ENCODE data around the gene CCL23.
"Not testable (repeated sequence)": the region's sequence is repeated elsewhere in the genome, so short reads cannot be mapped to it uniquely, and the experiment has no call there.

Gene CCL23, protein sequence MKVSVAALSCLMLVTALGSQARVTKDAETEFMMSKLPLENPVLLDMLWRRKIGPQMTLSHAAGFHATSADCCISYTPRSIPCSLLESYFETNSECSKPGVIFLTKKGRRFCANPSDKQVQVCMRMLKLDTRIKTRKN

DNA sequence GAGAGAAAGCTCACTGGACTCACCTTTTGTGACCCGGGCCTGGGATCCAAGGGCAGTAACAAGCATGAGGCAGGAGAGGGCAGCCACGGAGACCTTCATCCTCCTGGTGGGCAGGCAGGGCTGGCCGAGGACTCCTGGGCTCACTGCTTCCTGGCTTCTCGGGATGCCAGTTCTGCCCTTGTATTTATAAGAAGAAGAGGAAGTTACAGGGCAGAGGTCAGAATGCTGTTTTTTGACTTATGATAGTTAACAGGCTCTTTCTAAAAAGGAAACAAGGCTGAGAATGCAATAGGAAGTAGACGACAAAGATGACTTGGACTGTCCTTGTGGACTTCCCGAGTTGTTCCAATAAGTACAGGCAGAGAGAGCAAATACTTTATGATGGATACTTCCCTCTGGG, at the start of gene CCL23:
Gene CCL23 (minus strand): TSS at position 174 of the 400 bp plus-strand sequence. CDS start 75 bp downstream, at position 99.
- DNase-seq (ENCODE audit: low read depth) = no peak

DNA sequence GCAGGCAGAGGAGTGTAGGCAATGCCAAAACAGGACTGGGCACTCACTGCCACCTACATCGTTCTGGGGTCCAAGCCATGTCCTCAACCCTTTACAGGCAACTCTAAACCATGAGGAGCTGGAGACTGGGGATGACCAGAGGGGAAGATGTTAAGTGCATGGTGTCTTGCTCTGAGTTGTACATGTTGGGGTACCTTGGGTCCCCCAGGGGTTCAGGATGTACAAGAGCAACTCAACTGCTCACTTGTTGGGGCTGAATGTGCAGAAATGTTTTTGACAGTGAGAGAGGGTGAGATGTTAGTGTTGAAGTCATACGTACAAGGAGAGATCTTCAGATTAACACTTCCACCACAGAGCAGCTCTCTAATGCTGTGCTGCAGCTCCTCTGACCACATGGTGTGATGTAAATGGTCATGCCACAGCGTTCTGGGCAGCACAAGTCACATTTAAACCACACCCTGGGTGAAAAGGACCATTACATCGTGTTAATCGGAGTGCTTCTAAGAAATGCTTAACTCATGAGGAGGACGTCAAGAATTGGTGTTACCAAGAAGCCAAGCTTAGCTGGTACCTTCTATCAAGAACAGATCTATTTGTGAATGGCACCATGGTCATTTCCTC, 48.7 kb upstream of the CCL23 start:
- DNase-seq (ENCODE audit: low read depth) = no peak

DNA sequence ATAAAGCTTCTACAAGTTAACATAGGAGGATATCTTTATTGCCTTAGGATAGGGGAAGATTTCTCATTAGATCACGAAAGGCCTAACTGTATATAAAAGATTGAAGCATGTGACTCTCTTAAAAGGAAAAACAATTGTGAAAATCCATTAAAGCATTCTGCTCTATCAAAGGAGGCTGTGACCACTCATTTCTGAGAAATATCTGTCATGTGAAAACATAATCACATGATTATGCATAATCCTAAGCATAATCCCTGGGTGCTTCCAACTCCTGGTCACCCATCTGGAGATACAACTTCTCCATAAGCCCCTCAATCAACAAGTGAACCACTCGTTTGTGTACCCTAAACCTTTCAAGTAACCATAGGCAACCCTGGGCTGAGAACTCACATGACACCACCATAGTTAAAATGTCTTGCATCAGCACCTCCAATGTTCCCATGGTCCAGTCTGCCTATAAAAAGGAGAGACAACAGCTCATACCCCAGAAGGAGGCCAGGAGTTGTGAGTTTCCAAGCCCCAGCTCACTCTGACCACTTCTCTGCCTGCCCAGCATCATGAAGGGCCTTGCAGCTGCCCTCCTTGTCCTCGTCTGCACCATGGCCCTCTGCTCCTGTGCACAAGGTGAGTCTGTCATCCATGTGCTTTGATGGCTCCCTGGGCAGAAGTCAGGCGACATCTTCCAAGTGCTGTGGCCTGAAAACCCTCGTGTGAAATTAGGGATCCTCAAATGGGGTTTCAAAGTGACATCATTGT, 46.2 kb upstream of the CCL23 start, which contains the start of gene CCL18:
Gene CCL18 (plus strand): TSS at position 487 of the 756 bp plus-strand sequence. CDS start 71 bp downstream, at position 558.
- DNase-seq (ENCODE audit: low read depth) = no peak

DNA sequence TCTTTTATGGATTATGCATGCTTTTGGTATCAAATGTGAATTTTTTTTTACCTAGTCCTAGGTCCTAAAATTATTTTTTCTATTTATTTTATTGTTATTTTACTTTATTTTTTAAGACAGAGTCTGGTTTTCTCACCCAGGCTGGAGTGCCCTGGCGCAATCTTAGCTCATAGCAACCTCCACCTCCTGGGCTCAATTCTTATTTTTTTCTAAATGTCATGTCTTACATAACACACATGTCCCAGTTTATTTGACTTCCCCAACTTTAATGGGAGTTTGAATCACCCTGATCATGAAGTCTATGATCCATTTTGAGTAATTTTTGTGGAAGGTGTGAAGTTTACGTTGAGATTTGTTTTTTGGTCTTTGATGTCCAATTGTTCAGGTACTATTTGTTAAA, 43.0 kb upstream of the CCL23 start:
- no peak for DNase-seq (ENCODE audit: low read depth)

DNA sequence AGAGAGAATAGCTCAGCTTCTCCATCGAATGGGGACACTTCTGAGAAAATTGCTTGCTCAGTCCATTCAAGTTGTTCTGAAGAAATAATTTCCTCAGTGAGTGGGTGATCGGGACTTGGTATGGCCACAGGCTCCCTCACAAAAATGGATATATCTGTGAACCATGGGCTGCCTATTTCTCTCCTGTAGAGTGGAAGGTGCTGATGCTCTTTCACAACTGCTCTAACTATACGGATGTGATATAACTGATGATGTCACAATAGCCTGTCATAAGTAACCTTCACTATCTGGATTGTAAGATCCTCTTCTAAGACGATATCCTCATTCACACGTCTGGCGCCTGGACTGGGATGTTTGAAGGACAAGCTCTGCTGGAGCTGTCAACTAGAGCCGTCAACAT, 41.6 kb upstream of the CCL23 start:
- DNase-seq (ENCODE audit: low read depth) = no peak

DNA sequence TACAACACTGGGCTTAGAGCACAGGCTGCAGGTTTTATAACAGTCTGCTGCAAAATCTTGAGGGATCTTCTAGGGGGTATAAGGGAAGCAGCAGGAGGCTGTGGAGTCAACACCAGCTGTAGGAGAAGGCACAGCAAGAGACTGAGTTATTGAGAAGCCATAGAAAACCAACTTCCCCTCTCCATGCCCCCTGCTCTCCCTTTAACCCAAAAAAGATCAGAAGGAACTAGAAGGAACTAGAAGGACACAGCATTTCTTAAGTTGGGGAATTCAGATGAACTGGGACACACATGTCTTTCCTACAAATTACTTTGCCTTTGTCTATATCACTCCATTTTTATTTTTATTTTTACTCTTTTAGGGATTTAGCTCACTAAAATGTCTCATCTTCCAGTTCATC, 40.1 kb upstream of the CCL23 start:
- no peak for DNase-seq (ENCODE audit: low read depth)

DNA sequence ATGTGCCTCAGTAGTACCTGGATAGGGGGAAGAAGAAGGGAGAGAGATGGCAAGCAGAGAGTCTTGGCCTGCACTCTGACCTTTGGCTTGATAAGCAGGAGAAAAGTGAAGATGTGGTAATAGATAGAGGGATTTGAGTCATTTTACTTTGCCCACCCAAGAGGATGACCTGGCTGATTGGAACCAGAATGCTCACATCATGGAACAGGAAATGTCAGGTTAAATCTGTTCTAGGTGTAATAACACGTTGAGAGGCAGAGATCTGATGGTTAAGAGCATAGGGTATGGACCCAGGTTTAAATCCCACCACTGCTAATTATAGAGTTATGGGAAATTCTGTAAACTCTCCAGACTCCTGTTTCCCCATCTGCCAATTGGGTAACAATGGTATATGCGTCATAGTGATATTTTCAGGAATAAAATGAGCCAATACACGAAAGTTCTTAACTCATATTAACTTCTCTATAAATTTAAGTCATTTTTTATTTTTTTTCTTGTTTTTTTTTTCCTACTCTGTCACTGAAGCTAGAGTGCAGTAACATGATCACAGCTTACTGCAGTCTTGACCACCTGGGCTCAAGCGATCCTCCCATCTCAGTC, 38.2 kb upstream of the CCL23 start:
- DNase-seq (ENCODE audit: low read depth) = no peak

DNA sequence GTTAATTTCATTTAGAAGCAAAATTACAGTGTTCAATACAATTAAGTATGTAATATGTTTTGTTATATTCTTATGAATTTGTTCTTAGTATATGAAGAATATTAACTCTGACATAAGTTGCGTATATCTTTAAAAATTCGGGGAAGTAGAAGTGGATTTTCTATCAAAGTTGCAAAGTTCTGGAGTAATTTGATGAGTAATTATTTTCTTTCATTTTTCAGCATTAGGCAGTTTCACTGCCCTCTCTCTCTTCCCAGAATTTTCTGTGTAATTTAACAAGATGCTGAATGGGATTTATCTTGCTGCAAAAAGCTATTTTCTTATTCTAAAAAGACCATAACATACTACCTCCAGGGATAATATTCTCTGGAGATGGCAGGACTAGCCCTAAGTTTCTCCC, 37.4 kb upstream of the CCL23 start:
- no peak for DNase-seq (ENCODE audit: low read depth)

DNA sequence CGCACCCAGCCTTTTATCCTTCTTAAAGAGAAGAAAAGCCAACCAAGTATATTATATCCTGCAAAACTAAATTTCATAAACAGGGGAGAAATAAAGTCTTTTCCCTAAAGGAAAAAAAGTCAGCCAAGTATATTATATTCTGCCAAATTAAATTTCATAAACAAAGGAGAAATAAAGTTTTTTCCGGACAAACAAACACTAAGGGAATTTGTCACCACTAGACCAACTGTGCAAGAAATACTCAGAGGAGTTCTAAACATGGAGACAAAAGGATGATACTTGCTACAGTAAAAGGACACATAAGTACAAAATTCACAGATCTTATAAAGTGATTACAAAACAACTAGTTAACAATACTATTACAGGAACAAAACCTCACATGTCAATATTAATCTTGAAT, 31.9 kb upstream of the CCL23 start:
- DNase-seq (ENCODE audit: low read depth) = no peak

DNA sequence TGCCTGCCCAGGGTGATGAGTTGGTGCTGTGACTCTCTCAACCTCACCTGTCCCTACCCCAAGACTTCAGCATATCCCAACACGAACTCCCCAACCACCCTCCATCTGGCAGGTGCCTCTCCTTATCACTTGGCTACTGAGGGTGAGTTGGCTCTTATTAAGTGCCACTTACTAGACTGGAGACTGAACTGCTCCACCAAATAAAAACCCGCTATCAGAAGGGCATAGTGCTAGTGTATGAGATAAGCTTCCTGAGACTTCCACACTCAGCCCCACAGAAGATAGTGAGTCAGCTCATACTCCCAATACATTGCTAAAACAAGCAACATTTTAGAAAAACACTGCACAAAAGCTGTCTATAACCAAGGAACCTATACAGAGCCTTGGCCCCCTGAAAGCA, 30.3 kb upstream of the CCL23 start:
- no peak for DNase-seq (ENCODE audit: low read depth)

DNA sequence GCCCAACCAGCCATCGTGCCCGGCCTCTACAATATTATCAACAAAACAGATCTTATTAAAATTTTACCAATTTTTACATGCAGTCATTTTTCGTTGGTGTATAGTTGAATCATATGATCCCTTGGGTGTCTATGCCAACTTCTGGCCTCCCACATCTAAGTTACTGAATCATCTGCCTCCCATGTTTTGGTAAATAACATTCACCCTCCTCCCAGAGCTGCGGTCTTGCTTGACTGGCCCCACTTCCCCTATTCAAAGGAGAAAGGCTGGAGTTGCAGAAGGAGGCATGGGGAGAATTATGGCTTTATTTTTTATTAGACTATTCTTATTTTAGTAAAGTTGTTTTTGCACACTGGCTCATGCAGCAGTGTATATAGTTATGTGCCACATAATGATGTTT, 18.5 kb upstream of the CCL23 start:
- DNase-seq (ENCODE audit: low read depth) = no peak

DNA sequence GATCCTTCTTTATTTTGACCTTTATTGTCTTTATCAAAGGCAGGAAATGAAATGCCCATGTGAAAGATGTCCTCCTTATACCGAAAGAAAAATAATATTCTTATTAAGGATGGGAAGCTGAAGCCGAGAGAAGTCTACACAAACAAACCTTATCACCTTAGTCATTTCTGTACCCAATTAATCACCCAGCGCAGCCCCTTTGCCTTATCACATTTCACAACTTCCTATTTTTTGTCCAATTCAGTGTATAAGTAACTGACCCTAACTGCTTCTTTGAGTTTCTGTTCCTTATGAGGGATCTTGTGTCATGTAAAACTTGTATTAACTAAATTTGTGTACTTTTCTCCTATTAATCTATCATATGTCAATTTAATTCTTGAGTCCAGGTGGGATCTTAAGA, 16.4 kb upstream of the CCL23 start:
- no peak for DNase-seq (ENCODE audit: low read depth)

DNA sequence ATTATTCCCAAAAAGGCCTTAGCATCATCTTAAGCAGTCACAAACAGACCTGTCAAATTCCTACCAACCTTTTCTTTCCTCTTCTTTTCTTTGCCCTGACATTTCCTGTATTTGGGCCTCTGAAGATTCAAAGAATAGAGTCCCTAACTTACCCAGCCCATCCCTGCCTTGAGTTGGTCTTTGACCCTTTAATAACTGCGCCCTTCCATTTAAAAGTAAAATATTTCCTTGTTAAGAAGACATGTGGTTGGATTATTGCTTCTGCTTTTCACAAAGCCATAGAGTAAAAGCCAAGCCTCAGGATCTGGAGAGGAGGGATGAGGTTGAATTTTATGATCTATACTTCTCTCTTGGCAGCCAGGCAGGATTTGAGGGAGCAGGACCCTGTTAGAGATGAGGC, 13.2 kb upstream of the CCL23 start:
- DNase-seq (ENCODE audit: low read depth) = no peak

DNA sequence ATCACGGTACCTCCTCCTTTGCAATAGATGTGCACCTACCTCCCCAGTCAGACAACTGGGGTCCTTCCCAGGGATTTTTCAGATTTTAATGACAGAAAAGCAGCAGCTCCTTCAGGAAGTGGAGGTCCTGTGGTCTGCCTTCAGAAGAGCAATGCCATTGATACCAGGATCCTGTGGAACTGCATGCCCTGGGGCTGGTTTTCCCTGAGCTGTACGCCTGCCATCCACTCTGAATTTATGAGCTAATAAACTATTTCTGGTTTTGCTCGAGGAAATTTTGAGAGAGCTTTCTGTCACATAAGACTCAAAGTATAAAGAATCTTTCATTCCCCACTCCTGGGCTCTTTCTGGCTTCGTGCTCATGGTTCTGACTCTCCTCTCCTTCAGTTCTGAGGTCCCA, 10.0 kb upstream of the CCL23 start:
- no peak for DNase-seq (ENCODE audit: low read depth)

DNA sequence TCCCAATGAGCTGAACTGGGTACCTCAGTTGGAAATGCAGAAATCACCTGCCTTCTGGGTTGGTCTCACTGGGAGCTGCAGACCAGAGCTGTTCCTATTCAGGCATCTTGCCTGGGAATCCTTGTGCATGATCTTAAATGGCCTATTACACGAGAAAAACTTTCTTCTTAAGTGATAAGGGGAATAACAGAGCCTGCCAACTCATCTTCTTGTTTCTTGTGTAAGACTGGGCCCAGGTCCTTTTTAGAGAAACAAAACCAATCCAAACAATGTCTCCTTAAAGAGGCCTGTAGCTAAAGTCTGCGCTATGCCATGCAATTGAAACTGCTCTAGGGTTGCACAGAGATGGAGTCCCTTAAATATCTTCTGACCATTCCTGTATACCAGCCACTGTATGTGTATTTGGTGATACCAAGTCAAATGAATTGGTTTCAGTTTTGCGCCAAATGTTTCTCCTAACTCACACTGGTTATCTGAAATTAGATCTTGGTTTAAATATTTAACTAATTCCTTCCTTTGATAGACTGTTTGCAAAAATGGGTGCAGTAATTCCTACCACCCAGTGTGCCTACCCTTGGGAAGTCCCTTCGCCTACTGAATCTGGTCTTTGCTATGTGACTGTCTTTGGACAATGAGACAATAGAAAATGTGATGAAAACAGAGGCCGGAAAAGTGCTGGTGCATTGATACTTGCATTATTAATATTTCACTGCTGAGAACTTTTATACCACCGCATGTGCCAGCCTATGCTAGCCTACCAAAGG, 6.5 kb upstream of the CCL23 start:
- DNase-seq (ENCODE audit: low read depth) = no peak

DNA sequence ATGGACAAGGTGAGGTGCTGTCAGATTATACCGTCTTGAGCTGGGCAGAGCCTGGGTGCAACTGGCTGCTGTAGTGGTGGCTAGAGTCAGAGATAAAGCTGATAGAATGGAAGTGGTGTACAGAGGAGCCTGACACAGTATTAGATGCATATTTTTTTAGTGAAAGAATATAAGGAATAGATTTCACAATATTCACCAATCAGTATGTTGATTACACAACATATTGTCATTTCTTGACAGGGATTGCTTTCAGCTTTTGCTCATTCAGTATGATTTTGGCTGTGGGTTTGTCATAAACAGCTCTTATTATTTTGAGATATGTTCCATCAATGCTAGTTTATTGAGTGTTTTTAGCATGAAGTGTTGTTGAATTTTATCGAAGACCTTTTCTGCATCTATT, 1.7 kb upstream of the CCL23 start:
- DNase-seq (ENCODE audit: low read depth) = no peak

DNA sequence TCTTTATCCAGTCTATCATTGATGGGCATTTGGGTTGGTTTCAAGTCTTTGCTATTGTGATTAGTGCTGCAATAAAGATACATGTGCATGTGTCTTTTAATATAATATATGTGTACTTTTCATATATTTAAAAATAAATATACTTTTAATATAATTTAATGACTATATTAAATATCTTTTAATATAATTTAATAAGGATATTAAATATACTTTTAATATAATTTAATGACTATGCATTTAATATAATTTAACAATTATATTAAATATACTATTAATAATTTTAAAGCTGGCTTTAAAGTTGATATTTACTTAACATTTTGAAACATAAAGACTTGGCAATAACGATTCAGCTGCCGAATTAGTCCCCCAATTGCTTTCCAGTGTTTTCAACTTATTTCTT, 1.2 kb downstream of the CCL23 start:
- DNase-seq (ENCODE audit: low read depth) = no peak

DNA sequence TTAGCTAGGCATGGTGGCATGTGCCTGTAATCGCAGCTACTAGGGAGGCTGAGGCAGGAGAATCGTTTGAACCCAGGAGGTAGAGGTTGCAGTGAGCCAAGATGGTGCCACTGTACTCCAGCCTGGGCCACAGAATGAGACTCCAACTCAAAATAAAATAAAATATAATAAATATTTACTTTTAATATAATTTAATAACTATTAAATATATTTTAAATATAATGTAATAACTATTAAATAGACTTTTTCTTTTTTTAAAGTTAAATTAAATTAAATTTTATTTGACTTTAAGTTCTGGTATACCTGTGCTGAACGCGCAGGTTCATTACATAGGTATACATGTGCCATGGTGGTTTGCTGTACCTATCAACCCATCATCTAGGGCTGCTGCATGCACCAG, 1.9 kb downstream of the CCL23 start:
- not testable (repeated sequence) for DNase-seq (ENCODE audit: low read depth)

DNA sequence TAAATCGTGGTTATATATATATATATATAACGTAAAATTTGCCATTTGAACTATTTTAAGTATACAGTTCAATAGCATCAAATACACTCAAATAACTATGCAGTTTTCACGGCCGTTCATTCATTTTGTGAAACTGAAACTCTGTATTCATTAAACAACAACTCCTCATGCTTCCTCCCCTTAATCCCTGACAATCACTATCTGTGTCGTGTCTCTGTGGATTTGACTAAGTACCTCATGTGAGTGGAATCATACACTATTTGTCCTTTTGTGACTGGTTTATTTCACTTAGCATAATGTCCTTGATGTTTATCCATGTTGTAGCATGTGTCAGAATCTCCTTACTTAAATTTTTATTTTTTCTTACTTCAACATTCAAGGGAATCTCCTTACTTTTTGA, 2.8 kb downstream of the CCL23 start:
- no peak for DNase-seq (ENCODE audit: low read depth)

DNA sequence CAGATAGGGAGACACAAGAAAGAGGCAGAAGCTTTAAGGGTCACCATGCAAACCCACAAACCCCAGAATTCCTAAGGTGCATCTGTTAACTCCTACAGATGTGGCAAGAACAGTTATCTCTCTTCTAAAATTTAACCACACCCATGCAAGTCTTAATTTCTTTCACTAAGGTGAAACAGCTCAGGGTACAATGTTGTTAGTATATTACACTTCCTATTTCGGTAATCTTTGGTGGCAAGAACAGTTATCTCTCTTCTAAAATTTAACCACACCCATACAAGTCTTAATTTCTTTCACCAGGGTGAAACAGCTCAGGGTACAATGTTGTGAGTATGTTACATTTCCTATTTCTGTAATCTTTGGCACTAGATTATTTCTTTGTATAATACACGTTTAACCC, 6.6 kb downstream of the CCL23 start:
- DNase-seq (ENCODE audit: low read depth) = no peak

DNA sequence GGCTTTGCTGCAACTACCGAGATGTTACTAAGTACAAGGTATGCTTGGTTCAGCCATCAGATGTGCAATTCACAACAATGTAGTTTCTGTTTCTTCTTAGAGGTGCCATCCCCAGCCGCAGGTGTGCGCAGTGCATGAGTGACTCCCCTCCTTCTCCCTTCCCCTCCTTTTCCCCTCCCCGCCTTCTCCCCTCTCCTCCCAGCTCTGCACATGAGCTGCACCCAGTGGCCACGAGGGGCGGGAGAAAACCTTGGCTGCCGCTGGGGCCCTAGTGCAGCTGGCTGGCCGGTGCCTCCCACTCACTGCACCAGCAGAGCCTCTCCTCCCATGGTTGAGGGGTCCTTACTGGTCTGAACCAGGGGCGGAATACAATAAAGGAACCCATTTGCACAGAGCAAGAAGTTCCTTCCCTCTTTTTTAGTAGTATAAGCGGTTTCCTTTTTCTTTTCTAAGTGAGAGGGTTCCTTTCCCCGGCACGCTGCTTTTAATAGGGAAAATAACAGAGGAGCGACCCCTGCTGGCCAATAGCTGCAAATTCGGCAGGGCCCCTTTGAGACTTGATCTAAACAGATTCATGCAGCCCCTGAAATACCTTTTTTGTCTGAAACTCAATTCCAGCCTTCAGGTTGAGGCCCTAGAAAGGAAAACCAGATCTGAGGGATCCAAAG, 8.6 kb downstream of the CCL23 start:
- DNase-seq (ENCODE audit: low read depth) = no peak

DNA sequence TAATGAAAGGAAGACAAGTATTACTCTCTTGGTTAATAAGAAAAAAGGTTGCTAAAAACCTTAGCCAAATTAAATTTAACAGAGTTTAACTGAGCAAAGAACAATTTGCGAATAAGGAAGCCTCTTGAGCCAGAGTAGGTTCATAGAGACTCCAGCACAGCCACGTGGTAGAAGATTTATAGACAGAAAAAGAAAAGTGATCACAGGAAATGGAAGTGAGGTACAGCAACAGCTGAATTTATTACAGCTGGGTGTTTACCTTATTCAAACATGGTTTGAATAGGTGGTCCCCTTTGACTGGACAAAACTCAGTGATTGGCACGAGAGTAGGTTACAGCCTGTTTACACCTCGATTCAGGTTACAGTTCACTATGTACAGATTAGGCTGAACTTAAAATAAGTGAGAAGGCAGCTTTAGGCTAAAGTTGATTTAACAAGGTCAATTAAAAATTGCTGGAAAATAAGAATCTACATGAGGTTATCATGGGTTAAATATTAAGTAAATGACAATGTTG, 13.1 kb downstream of the CCL23 start:
- DNase-seq (ENCODE audit: low read depth) = no peak
